Progenitor cell of endocrine pancreas (in vitro differentiated cells): ENCODE results near the gene ZNF385B. TPM values are rescaled to one million over a fixed set of nuclear protein-coding genes. Genes with fewer than 3 reads are reported as not detected.

Source experiments
- DNase-seq: peaks from one replicate; pipeline ENCODE4 v3.0.0; 2021; ENCODE audit warnings: low spot score; ENCODE audit not compliant: unreplicated experiment
- H3K27ac Mint-ChIP-seq: 2 replicates; pipeline ENCODE4 v1.8.0; 2021; ENCODE audit warnings: mild to moderate bottlenecking, moderate library complexity, mixed read lengths
- H3K27me3 Mint-ChIP-seq: 2 replicates; pipeline ENCODE4 v1.8.0; 2021; ENCODE audit warnings: mixed read lengths
- H3K36me3 Mint-ChIP-seq: 2 replicates; pipeline ENCODE4 v1.8.0; 2022; ENCODE audit warnings: mixed read lengths; ENCODE audit not compliant: insufficient read depth
- H3K4me1 Mint-ChIP-seq: 2 replicates; pipeline ENCODE4 v1.8.0; 2021; ENCODE audit warnings: low read depth, mixed read lengths
- H3K4me3 Mint-ChIP-seq: 2 replicates; pipeline ENCODE4 v1.8.0; 2021; ENCODE audit warnings: low read depth, mild to moderate bottlenecking, moderate library complexity, mixed read lengths
- H3K9me3 Mint-ChIP-seq: 2 replicates; pipeline ENCODE4 v1.8.0; 2021; ENCODE audit warnings: low read depth, mixed read lengths
- total RNA-seq: library from RNA; stranded (reverse); gene quantifications from 2 replicates; pipeline ENCODE4 v1.2.1, GENCODE V29; 2021
- TF ChIP-seq, protein P1 (sequence below): fragments of 200-600 bp; sonication (generic); IDR thresholded peaks from one replicate; pipeline ENCODE4 v1.5.0; 2021; ENCODE audit warnings: antibody characterized with exemption, mild to moderate bottlenecking; ENCODE audit not compliant: unreplicated experiment

The ZNF385B gene
- total RNA-seq, 1 donor from 2014 or later, result 4.9 TPM

DNA sequence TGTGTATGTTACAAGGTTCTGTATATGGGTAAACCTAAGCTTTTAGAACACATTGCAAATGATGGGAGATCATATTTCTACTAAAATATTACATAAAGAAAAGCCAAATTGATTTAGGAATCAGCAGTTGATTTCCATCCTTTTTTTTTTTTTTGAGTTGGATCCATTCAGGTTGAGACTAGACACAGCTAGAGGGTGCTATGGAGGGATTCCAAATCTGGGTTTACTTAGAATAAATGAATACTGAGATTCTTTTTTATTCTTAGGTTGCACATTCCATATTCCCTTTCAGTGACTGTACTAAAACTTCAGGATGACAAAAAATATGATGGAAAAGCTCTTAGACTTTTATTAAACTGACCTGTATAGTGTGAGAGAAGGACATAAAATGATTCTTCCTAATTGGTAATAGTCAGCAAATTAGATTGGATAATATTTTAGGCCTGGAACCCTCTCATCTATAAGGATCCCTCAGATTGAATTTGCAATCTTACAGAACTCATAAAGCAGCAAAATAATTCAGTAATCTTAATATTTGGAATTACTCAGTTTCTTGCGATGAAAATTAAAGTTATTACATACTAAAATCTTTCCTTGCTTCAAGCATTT, 413.5 kb downstream of the ZNF385B start:
- no peaks in the 10 kb centered on the region for H3K36me3 Mint-ChIP-seq
- H3K9me3 Mint-ChIP-seq, result no peaks in the 10 kb centered on the region
- peaks cover 6% of the 10 kb centered on the region for H3K4me1 Mint-ChIP-seq
- no peak for DNase-seq
- no peak overlapping the region for H3K4me3 Mint-ChIP-seq
- TF ChIP-seq, protein P1, sequence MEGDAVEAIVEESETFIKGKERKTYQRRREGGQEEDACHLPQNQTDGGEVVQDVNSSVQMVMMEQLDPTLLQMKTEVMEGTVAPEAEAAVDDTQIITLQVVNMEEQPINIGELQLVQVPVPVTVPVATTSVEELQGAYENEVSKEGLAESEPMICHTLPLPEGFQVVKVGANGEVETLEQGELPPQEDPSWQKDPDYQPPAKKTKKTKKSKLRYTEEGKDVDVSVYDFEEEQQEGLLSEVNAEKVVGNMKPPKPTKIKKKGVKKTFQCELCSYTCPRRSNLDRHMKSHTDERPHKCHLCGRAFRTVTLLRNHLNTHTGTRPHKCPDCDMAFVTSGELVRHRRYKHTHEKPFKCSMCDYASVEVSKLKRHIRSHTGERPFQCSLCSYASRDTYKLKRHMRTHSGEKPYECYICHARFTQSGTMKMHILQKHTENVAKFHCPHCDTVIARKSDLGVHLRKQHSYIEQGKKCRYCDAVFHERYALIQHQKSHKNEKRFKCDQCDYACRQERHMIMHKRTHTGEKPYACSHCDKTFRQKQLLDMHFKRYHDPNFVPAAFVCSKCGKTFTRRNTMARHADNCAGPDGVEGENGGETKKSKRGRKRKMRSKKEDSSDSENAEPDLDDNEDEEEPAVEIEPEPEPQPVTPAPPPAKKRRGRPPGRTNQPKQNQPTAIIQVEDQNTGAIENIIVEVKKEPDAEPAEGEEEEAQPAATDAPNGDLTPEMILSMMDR, result no peak
- H3K27ac Mint-ChIP-seq, result no peak overlapping the region
- H3K27me3 Mint-ChIP-seq, result peaks cover 3% of the 10 kb centered on the region

DNA sequence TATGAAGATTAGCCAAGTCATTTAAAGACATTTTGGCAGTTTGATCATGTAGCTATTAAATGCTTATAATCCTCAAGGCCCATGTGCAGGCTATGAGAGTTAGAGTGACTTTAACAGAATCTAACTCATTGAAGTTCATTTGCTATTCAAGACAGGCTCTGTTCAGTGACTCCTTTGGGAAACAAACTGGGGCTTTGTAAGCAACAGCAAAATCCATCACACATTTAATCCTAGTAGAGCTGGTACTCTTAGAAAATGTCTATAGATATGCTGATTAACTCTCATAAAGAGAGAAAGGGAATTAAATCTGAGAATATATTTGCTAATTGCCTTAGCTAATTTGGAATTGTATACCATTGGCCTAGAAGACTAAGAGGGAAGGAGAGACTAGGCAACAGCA, 414.0 kb downstream of the ZNF385B start:
- no peak overlapping the region for H3K4me3 Mint-ChIP-seq
- H3K4me1 Mint-ChIP-seq, result peaks cover 10% of the 10 kb centered on the region
- DNase-seq, result no peak
- peaks cover 4% of the 10 kb centered on the region for H3K27me3 Mint-ChIP-seq
- no peaks in the 10 kb centered on the region for H3K36me3 Mint-ChIP-seq
- TF ChIP-seq, protein P1, result no peak
- no peaks in the 10 kb centered on the region for H3K9me3 Mint-ChIP-seq
- H3K27ac Mint-ChIP-seq, result no peak overlapping the region

DNA sequence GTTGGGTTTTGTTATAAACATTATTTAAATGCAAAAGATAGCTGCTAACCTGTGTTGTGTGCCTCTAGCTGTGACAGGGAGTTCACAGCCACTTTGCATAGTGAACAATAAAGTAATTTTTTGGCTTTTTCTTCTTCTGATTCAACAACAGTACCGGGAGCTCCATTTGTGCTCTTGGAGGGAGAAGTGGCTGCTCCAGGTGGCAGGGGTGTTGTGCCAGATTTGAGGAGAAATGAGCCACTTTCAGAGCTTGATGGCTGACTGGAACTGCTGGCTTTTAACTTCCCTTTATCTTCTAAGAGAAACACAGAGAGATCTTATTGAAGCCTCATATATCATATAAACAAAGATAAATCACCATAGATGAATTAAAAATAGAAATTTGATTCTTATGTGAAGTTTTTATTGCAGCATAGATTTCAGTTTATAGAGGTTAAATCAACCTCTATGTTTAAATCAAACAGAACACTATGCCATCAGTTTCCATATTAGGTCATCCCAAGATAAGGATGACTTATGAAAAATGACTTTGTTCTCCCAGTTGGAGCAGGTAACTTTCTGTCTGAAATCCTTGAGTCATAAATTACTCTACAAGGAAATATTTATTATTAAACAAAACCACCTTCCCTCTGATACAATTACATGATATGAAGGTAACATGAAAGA, 414.8 kb downstream of the ZNF385B start:
- H3K9me3 Mint-ChIP-seq, result no peaks in the 10 kb centered on the region
- H3K27ac Mint-ChIP-seq, result no peak overlapping the region
- no peak for DNase-seq
- TF ChIP-seq, protein P1, result no peak
- H3K36me3 Mint-ChIP-seq, result no peaks in the 10 kb centered on the region
- H3K27me3 Mint-ChIP-seq, result peaks cover 4% of the 10 kb centered on the region
- H3K4me3 Mint-ChIP-seq, result no peak overlapping the region
- H3K4me1 Mint-ChIP-seq, result peaks cover 11% of the 10 kb centered on the region

DNA sequence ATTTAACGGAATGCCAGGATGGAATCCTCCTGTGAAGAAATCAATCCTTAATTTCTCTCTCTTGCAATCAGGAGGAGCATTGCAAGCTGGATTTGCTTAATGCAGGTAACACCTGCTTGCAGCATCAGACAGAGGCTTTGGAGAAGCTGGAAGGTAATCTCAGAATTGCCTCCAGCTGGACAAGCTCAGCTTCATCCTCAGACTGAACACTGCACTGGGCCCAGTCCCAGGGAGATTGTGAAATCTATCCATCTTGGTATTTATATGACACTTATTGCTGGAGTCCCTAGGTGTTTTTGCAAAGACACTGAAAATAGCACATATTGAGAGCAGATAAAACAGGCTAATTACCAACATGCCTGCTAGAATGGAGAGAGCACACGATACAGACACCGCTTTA, 417.4 kb downstream of the ZNF385B start:
- no peaks in the 10 kb centered on the region for H3K36me3 Mint-ChIP-seq
- peaks cover 15% of the 10 kb centered on the region for H3K4me1 Mint-ChIP-seq
- no peak overlapping the region for H3K4me3 Mint-ChIP-seq
- H3K27ac Mint-ChIP-seq, result no peak overlapping the region
- DNase-seq, result no peak
- peaks cover 4% of the 10 kb centered on the region for H3K27me3 Mint-ChIP-seq
- no peaks in the 10 kb centered on the region for H3K9me3 Mint-ChIP-seq
- TF ChIP-seq, protein P1, result no peak

DNA sequence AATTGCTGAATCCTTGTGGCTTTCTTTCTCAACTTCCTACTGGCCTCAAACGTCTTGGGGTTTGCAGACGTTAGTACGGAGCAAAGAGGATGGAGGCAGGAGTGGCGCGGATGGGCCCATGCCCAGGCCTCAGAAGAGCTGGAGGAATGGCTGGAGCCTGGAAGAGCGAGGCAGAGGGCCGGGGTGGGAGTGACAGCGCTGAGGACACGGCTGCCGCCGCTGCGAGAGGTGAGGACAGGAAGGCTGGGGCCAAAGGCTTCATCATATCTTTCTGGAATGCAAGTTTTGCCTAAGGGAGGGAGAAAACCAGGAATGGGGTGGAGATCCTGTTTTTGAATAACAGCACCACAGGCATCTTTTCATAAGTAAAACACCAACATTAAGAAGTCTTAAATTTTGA, 418.2 kb downstream of the ZNF385B start:
- TF ChIP-seq, protein P1, result no peak
- H3K4me1 Mint-ChIP-seq, result peaks cover 15% of the 10 kb centered on the region
- no peak overlapping the region for H3K27ac Mint-ChIP-seq
- peaks cover 4% of the 10 kb centered on the region for H3K27me3 Mint-ChIP-seq
- no peak overlapping the region for H3K4me3 Mint-ChIP-seq
- no peaks in the 10 kb centered on the region for H3K36me3 Mint-ChIP-seq
- no peak for DNase-seq
- no peaks in the 10 kb centered on the region for H3K9me3 Mint-ChIP-seq
